CD4-positive, alpha-beta T cell treated with Interleukin-4 for 4 hours (primary cell): Measurements from ENCODE around the gene NCBP2.

Experiments
- DNase-seq: peaks from one replicate; pipeline ENCODE4 v3.0.0-alpha.2; 2020

Gene NCBP2

GRCh38 chr3:196932600-196932999 is 9.7 kb downstream of the NCBP2 start:
- no peak for DNase-seq

GRCh38 chr3:196931828-196932587 is 10.3 kb downstream of the NCBP2 start:
- no peak for DNase-seq

GRCh38 chr3:196931157-196931556 is 11.2 kb downstream of the NCBP2 start:
- DNase-seq = no peak

GRCh38 chr3:196927571-196928453 is 14.5 kb downstream of the NCBP2 start:
- DNase-seq = no peak

GRCh38 chr3:196920733-196921132 is 21.6 kb downstream of the NCBP2 start:
- DNase-seq = no peak

- no peak for DNase-seq
Measured at GRCh38 chr3:196918968-196919367, 23.4 kb downstream of the NCBP2 start.

GRCh38 chr3:196916995-196917394 is 25.3 kb downstream of the NCBP2 start:
- no peak for DNase-seq

GRCh38 chr3:196916221-196916620 is 26.1 kb downstream of the NCBP2 start:
- DNase-seq = no peak

GRCh38 chr3:196915375-196915774 is 27.0 kb downstream of the NCBP2 start:
- no peak for DNase-seq

- no peak for DNase-seq
Measured at GRCh38 chr3:196914866-196915265, 27.5 kb downstream of the NCBP2 start.

GRCh38 chr3:196903740-196904139 is 38.6 kb downstream of the NCBP2 start:
- no peak for DNase-seq

- no peak for DNase-seq
Measured at GRCh38 chr3:196902296-196902695, 40.0 kb downstream of the NCBP2 start.

GRCh38 chr3:196901768-196902167 is 40.6 kb downstream of the NCBP2 start:
- no peak for DNase-seq

- DNase-seq = no peak
Measured at GRCh38 chr3:196896229-196896628, 46.1 kb downstream of the NCBP2 start.

- DNase-seq = no peak
Measured at GRCh38 chr3:196894557-196895295, 47.6 kb downstream of the NCBP2 start.

GRCh38 chr3:196889844-196890708 is 52.3 kb downstream of the NCBP2 start:
- DNase-seq = no peak

GRCh38 chr3:196886144-196886543 is 56.2 kb downstream of the NCBP2 start:
- no peak for DNase-seq
